ENCODE measurements around the gene TOMM40. TPM values are rescaled to one million over a fixed set of nuclear protein-coding genes. Genes with fewer than 3 reads are reported as not detected.
"Not testable (repeated sequence)": the region's sequence is repeated elsewhere in the genome, so short reads cannot be mapped to it uniquely, and the experiment has no call there.

The TOMM40 gene
- total RNA-seq, 4 donors from 2014 or later = 32.5 to 52.3 (median 46.4) TPM

DNA sequence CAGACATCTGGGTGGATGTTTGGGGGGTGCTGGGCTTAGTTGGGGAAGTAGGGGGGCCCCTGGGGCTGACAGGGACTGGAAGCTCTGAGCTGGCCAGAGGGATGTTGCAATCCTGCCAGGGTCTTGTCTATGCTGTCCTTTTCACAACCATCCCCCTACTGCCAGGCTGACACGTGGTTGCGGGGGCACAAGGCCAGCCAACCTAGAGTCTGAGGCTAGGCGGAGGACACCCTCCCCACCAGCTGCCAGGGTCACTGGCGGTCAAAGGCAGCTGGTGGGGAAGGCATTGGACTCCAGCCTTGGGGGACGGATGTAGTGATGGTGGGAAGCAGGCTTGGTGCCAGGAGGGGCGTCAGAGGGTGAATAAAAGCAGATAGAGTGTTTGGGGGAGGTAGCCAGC, 21.8 kb downstream of the TOMM40 start:
- TF ChIP-seq, protein P1, sequence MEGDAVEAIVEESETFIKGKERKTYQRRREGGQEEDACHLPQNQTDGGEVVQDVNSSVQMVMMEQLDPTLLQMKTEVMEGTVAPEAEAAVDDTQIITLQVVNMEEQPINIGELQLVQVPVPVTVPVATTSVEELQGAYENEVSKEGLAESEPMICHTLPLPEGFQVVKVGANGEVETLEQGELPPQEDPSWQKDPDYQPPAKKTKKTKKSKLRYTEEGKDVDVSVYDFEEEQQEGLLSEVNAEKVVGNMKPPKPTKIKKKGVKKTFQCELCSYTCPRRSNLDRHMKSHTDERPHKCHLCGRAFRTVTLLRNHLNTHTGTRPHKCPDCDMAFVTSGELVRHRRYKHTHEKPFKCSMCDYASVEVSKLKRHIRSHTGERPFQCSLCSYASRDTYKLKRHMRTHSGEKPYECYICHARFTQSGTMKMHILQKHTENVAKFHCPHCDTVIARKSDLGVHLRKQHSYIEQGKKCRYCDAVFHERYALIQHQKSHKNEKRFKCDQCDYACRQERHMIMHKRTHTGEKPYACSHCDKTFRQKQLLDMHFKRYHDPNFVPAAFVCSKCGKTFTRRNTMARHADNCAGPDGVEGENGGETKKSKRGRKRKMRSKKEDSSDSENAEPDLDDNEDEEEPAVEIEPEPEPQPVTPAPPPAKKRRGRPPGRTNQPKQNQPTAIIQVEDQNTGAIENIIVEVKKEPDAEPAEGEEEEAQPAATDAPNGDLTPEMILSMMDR (IDR thresholded peaks at IDR 0.05) = peak in 1 of 3 donors; percentile 71
- no peak for TF ChIP-seq POLR2A (IDR thresholded peaks at IDR 0.05)
- intact Hi-C loops (cut with DNase I; ENCODE audit: low total_unique reads) = no loop called here
- 44 to 47% methylated on average over 6 of the region's 6 CpGs for WGBS, 2 donors
- no peak for DNase-seq (ENCODE audit: low spot score in 2 of 2)
- no peak overlapping the region for H3K4me3 ChIP-seq (ENCODE audit: low read depth, poor library complexity, severe bottlenecking)

DNA sequence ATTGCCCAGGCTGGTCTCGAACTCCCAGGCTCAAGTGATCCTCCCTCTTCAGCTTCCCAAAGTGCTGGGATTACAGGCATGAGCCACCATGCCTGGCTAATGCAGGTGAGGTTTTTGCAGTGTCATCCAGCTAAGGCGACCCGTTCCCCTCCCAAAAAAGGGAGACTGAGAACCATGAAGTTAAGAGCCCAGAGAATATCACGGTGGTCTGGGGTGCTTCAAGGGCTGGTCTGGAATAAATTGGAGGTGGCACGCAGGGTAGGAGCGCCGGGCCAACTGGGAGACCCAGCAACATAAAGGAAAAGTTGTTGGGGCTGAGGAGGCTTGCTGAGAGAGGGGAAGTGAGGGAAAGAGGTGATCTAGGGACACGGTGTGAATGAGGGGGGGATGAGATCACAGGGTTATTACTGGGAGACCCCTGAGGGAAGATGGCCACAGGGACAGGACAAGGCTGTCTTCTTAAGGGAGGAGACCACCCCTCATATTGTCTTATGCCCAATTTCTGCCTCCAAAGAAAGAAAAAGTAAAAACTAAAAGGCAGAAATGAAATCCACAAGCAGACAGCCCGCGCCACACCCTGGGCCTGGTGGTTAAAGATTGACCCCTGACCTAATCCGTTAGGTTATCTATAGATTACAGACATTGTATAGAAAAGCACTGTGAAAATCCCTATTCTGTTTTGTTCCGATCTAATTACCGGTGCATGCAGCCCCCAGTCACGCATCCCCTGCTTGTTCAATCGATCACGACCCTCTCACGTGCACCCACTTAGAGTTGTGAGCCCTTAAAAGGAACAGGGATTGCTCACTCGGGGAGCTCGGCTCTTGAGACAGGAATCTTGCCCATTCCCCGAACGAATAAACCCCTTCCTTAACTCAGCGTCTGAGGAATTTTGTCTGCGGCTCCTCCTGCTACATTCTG, 22.7 kb downstream of the TOMM40 start:
- WGBS, 2 donors = 52 to 63% methylated on average over 23 of the region's 23 CpGs
- intact Hi-C loops (cut with DNase I; ENCODE audit: low total_unique reads); H3K4me3 ChIP-seq (ENCODE audit: low read depth, poor library complexity, severe bottlenecking); DNase-seq (ENCODE audit: low spot score in 2 of 2): not testable (repeated sequence)

DNA sequence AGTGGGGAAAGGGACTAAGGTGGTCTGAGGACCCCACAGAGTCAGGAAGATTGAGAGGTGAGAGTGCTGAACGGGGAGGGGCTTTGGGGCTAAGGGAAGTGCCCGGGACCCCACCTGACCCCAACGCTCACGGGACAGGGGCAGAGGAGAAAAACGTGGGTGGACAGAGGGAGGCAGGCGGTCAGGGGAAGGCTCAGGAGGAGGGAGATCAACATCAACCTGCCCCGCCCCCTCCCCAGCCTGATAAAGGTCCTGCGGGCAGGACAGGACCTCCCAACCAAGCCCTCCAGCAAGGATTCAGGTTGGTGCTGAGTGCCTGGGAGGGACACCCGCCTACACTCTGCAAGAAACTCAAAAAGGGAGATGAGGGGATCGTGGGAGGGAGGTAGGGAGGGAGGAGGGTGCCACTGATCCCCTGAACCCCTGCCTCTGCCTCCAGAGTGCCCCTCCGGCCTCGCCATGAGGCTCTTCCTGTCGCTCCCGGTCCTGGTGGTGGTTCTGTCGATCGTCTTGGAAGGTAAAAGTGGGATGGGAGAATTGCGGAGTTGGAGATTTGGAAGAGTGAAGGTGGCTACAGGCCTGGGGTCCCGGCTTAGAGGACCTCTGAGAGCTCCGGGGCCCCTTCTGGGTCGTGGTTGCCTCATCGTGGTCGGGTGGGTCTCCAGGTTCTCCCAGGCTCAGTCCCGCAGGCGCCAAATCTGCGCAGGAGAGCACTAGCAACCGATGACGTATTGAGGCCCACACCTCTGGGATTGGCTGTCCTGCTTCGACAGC, 23.6 kb downstream of the TOMM40 start, which contains the start of gene APOC1:
APOC1 (plus strand) TSS at position 176 of the 774 bp plus-strand sequence; CDS start at position 460, 284 bp downstream.
- WGBS, 2 donors = 9 to 10% methylated on average over 28 of the region's 28 CpGs
- DNase-seq (ENCODE audit: low spot score in 2 of 2) = peak; percentile 85 to 97
- H3K4me3 ChIP-seq (ENCODE audit: low read depth, poor library complexity, severe bottlenecking) = peak within 1 kb of the TSS; percentile 17
- intact Hi-C loops (cut with DNase I; ENCODE audit: low total_unique reads) = not testable (repeated sequence)

DNA sequence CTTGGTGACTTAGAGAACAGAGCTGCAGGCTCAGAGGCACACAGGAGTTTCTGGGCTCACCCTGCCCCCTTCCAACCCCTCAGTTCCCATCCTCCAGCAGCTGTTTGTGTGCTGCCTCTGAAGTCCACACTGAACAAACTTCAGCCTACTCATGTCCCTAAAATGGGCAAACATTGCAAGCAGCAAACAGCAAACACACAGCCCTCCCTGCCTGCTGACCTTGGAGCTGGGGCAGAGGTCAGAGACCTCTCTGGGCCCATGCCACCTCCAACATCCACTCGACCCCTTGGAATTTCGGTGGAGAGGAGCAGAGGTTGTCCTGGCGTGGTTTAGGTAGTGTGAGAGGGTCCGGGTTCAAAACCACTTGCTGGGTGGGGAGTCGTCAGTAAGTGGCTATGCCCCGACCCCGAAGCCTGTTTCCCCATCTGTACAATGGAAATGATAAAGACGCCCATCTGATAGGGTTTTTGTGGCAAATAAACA, 33.2 kb downstream of the TOMM40 start:
- WGBS, 2 donors = 78 to 87% methylated on average over 8 of the region's 8 CpGs
- intact Hi-C loops (cut with DNase I; ENCODE audit: low total_unique reads) = no loop called here
- TF ChIP-seq, protein P1 (IDR thresholded peaks at IDR 0.05) = peak in 1 of 3 donors; percentile 58
- no peak for TF ChIP-seq POLR2A (IDR thresholded peaks at IDR 0.05)
- H3K4me3 ChIP-seq (ENCODE audit: low read depth, poor library complexity, severe bottlenecking) = no peak overlapping the region
- DNase-seq (ENCODE audit: low spot score in 2 of 2) = no peak

DNA sequence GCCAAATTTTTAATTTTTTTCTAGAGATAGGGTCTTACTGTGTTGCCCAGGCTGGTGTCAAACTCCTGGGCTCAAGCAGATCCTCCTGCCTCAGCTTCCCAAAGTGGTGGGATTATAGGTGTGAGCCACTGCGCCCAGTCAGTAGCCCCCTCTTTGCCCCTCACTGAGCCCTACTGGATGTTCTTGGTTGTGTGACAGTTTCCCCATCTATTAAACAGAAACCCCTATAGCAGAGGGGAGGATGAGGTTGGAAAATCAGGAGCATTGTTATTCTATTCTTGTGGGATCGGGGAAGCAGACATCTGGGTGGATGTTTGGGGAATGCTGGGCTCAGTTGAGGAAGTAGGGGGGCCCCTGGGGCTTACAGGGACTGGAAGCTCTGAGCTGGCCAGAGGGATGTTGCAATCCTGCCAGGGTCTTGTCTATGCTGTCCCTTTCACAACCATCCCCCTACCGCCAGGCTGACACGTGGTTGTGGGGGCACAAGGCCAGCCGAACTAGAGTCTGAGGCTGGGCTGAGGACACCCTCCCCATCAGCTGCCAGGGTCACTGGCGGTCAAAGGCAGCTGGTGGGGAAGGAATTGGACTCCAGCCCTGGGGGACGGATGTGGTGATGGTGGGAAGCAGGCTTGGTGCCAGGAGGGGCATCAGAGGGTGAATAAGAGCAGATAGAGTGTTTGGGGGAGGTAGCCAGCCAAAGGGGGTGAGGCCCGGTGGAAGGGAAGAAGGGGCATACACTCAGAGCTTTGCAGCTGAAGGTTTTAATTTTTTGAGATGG, 34.2 kb downstream of the TOMM40 start:
- no peak overlapping the region for H3K4me3 ChIP-seq (ENCODE audit: low read depth, poor library complexity, severe bottlenecking)
- WGBS, 2 donors = 56 to 57% methylated on average over 8 of the region's 8 CpGs
- peak; percentile 71 to 96 for DNase-seq (ENCODE audit: low spot score in 2 of 2)
- TF ChIP-seq POLR2A (IDR thresholded peaks at IDR 0.05) = no peak
- TF ChIP-seq, protein P1 (IDR thresholded peaks at IDR 0.05) = peak in 1 of 3 donors; percentile 98
- intact Hi-C loops (cut with DNase I; ENCODE audit: low total_unique reads) = no loop called here

DNA sequence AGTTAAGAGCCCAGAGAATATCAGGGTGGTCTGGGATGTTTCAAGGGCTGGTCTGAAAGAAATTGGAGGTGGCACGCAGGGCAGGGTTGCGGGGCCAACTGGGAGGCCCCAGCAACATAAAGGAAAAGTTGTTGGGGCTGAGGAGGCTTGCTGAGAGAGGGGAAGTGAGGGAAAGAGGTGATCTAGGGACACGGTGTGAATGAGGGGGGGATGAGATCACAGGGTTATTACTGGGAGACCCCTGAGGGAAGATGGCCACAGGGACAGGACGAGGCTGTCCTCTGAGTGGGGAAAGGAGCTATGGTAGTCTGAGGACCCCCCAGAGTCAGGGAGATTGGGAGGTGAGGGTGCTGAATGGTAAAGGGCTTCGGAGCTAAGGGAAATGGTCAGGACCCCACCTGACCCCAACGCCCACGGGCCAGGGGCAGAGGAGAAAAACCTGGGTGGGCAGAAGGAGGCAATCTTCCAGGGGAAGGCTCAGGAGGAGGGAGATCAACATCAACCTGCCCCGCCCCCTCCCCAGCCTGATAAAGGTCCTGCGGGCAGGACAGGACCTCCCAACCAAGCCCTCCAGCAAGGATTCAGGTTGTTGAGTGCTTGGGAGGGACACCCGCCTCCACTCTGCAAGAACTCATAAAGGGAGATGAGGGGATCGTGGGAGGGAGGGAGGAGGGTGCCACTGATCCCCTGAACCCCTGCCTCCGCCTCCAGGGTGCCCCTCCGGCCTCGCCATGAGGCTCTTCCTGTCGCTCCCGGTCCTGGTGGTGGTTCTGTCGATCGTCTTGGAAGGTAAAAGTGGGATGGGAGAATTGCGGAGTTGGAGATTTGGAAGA, 35.4 kb downstream of the TOMM40 start:
- H3K4me3 ChIP-seq (ENCODE audit: low read depth, poor library complexity, severe bottlenecking); DNase-seq (ENCODE audit: low spot score in 2 of 2); intact Hi-C loops (cut with DNase I; ENCODE audit: low total_unique reads): not testable (repeated sequence)
- WGBS, 2 donors = 38 to 44% methylated on average over 18 to 19 of the region's 19 CpGs
